ENCODE measurements around the gene RPP40. TPM values are rescaled to one million over a fixed set of nuclear protein-coding genes. Genes with fewer than 3 reads are reported as not detected.

Gene RPP40
- total RNA-seq, 1 experiment from 2014 or later: 30.7 TPM

GRCh38 chr6:5030596-5031136, 26.8 kb upstream of the RPP40 start:
- Histone ChIP-seq H3K9me3 (ENCODE audit: low read depth, low read length, poor library complexity, severe bottlenecking) (no peaks in the 10 kb centered on the region), H3K4me1 (ENCODE audit: insufficient read depth, low read length, poor library complexity, severe bottlenecking) (peaks cover 49% of the 10 kb centered on the region), H3K36me3 (ENCODE audit: insufficient read depth, low read length, poor library complexity, severe bottlenecking) (no peaks in the 10 kb centered on the region), H3K4me3 (ENCODE audit: low read depth, low read length, poor library complexity, severe bottlenecking) (no peak overlapping the region), H3K27ac (ENCODE audit: low read depth, low read length, poor library complexity, severe bottlenecking) (peak overlapping the region; percentile 73), H3K27me3 (replicated peaks; ENCODE audit: insufficient read depth, low read depth, low read length, poor library complexity) (no peaks in the 10 kb centered on the region)
- DNase-seq (ENCODE audit: low spot score): peak; percentile 96
- no TSS peak for BruUV-seq (replicated peaks)
- ChIA-PET CTCF (interaction anchor here (0.5 to 1.0 kb wide), 6 partner anchors 22 to 855 kb away, joined by 3 to 13 read pairs (median 3); no protein-coding TSS in a partner anchor), POLR2A (ENCODE audit: low non-redundant PET) (no interaction called here)
- TF ChIP-seq EZH2 (IDR thresholded peaks at IDR 0.05; ENCODE audit: borderline replicate concordance, low read depth, low read length, poor library complexity, severe bottlenecking) (no peak), CTCF (conservative IDR thresholded peaks at IDR 0.05; ENCODE audit: low read depth, low read length) (peak; percentile 93)
- intact Hi-C loops (cut with micrococcal nuclease; ENCODE audit: unreplicated experiment): loop anchor here (1.0 to 10.0 kb wide), 2 partner anchors 96 to 717 kb away; no protein-coding TSS in a partner anchor

DNA sequence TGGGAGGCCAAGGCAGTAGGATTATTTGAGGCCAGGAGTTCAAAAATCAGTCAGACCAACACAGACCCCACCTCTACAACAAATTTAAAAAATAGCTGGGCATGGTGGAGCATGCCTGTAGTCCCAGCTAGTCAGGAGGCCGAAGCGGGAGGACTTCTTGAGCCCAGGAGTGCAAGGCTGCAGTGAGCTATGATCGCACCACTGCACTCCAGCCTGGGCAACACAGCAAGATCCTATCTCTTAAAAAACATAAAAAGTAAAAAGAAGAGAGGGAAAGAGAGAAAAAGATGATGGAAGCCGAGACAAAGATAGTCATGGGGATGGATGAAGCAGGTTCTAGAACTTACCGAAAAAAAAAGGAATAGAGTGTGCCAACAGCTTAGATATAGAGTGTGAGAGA, 25.8 kb upstream of the RPP40 start:
- no peak for DNase-seq (ENCODE audit: low spot score)
- CTCF ChIA-PET: no interaction called here
- intact Hi-C loops (cut with micrococcal nuclease; ENCODE audit: unreplicated experiment): loop anchor here (1.0 to 10.0 kb wide), 2 partner anchors 95 to 716 kb away; no protein-coding TSS in a partner anchor
- POLR2A ChIA-PET (ENCODE audit: low non-redundant PET): no interaction called here
- no peak overlapping the region for H3K27ac ChIP-seq (ENCODE audit: low read depth, low read length, poor library complexity, severe bottlenecking)
- H3K4me3 ChIP-seq (ENCODE audit: low read depth, low read length, poor library complexity, severe bottlenecking): no peak overlapping the region
- H3K4me1 ChIP-seq (ENCODE audit: insufficient read depth, low read length, poor library complexity, severe bottlenecking): peaks cover 53% of the 10 kb centered on the region
- H3K27me3 ChIP-seq (replicated peaks; ENCODE audit: insufficient read depth, low read depth, low read length, poor library complexity): no peaks in the 10 kb centered on the region
- BruUV-seq (replicated peaks): no TSS peak
- no peaks in the 10 kb centered on the region for H3K36me3 ChIP-seq (ENCODE audit: insufficient read depth, low read length, poor library complexity, severe bottlenecking)
- H3K9me3 ChIP-seq (ENCODE audit: low read depth, low read length, poor library complexity, severe bottlenecking): no peaks in the 10 kb centered on the region
- no peak for TF ChIP-seq EZH2 (IDR thresholded peaks at IDR 0.05; ENCODE audit: borderline replicate concordance, low read depth, low read length, poor library complexity, severe bottlenecking)
- no peak for TF ChIP-seq CTCF (conservative IDR thresholded peaks at IDR 0.05; ENCODE audit: low read depth, low read length)

DNA sequence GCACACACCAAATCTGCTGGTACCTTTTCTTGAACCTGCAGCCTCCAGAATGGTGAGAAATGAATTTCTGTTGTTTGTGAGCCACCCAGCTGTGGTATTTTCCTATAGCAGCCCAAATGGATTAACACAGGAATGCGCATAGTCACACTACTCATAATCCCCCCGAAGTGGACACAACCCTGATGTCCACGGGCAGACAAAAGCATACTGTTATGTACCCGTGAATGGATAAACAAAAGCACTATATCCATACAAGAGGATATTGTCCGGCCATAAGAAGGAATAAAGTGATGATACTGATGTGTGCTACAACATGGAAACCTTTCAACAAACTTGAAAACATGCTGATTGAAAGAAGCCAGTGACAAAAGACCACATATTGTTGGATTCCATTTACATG, 25.1 kb upstream of the RPP40 start:
- no peak for DNase-seq (ENCODE audit: low spot score)
- H3K9me3 ChIP-seq (ENCODE audit: low read depth, low read length, poor library complexity, severe bottlenecking): no peaks in the 10 kb centered on the region
- CTCF ChIA-PET: no interaction called here
- intact Hi-C loops (cut with micrococcal nuclease; ENCODE audit: unreplicated experiment): no loop called here
- POLR2A ChIA-PET (ENCODE audit: low non-redundant PET): no interaction called here
- no TSS peak for BruUV-seq (replicated peaks)
- TF ChIP-seq CTCF (conservative IDR thresholded peaks at IDR 0.05; ENCODE audit: low read depth, low read length) (no peak), EZH2 (IDR thresholded peaks at IDR 0.05; ENCODE audit: borderline replicate concordance, low read depth, low read length, poor library complexity, severe bottlenecking) (no peak)
- H3K4me3 ChIP-seq (ENCODE audit: low read depth, low read length, poor library complexity, severe bottlenecking): no peak overlapping the region
- peaks cover 46% of the 10 kb centered on the region for H3K4me1 ChIP-seq (ENCODE audit: insufficient read depth, low read length, poor library complexity, severe bottlenecking)
- H3K27me3 ChIP-seq (replicated peaks; ENCODE audit: insufficient read depth, low read depth, low read length, poor library complexity): no peaks in the 10 kb centered on the region
- no peak overlapping the region for H3K27ac ChIP-seq (ENCODE audit: low read depth, low read length, poor library complexity, severe bottlenecking)
- no peaks in the 10 kb centered on the region for H3K36me3 ChIP-seq (ENCODE audit: insufficient read depth, low read length, poor library complexity, severe bottlenecking)

Data from A673 (cell line).